NT2/D1 (cell line): ENCODE results near the gene HCFC1R1.

Experiments
- SUZ12 ChIP-seq: IDR thresholded peaks from 2 replicates; pipeline ENCODE4 v1.6.1; 2011; ENCODE audit not compliant: insufficient read length, insufficient read depth; ENCODE audit errors: extremely low read depth
- YY1 ChIP-seq: IDR thresholded peaks from 2 replicates; pipeline ENCODE4 v1.6.1; 2011; ENCODE audit not compliant: insufficient read length, insufficient read depth
- ZNF274 ChIP-seq: IDR thresholded peaks from 2 replicates; pipeline ENCODE4 v1.6.1; 2011; ENCODE audit warnings: mild to moderate bottlenecking, low read depth, low read length

DNA sequence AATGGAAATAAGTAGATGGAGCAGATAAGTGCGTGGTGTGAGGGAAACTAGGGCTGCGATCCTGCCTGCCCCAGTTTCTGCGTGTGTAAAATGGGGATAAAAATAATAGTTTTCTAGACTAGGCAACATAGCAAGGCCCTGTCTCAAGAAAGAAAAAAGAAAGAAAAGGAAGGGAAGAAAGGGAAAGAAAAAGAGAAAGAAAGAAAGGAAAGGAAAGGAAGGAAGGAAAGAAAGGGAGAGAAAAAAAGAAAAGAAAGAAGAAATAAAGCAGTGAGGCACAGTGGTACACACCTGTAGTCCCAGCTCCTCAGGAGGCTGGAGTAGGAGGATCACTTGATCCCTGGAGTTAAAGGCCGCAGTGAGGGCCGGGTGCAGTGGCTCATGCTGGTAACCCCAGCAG lies 41.3 kb downstream of the HCFC1R1 start:
- TF ChIP-seq YY1 (no peak), ZNF274 (no peak), SUZ12 (no peak)
